ENCODE measurements around the gene RBMS1. TPM values are rescaled to one million over a fixed set of nuclear protein-coding genes. Genes with fewer than 3 reads are reported as not detected.

RBMS1 gene
- total RNA-seq, 2 donors from 2014 or later = 6.3 to 21.1 TPM

DNA sequence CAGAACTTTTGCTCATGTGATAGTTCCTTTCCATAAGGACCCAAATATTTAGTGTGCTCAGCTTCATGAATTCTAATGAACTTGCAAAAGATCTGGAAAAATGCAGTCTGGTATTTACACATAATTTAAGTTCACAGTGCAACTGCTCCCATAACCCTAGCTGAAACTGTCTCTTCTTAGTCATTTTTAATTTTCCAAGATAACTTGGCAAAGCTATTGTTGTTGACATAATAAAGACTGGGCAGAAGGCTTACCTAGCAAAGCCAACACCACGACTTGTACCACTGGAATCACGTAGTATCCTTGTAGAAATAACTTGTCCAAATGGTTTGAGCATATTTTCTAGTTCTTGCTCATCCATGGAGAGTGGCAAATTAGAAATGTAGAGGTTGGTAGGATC lies 190.5 kb downstream of the RBMS1 start:
- no peaks in the 10 kb centered on the region for H3K27me3 ChIP-seq
- H3K4me1 ChIP-seq = no peaks in the 10 kb centered on the region
- DNase-seq = no peak
- no peak overlapping the region for H3K4me3 ChIP-seq
- TF ChIP-seq, protein P1, sequence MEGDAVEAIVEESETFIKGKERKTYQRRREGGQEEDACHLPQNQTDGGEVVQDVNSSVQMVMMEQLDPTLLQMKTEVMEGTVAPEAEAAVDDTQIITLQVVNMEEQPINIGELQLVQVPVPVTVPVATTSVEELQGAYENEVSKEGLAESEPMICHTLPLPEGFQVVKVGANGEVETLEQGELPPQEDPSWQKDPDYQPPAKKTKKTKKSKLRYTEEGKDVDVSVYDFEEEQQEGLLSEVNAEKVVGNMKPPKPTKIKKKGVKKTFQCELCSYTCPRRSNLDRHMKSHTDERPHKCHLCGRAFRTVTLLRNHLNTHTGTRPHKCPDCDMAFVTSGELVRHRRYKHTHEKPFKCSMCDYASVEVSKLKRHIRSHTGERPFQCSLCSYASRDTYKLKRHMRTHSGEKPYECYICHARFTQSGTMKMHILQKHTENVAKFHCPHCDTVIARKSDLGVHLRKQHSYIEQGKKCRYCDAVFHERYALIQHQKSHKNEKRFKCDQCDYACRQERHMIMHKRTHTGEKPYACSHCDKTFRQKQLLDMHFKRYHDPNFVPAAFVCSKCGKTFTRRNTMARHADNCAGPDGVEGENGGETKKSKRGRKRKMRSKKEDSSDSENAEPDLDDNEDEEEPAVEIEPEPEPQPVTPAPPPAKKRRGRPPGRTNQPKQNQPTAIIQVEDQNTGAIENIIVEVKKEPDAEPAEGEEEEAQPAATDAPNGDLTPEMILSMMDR (IDR thresholded peaks at IDR 0.05) = no peak
- H3K9me3 ChIP-seq = no peaks in the 10 kb centered on the region
- no peak overlapping the region for H3K9ac ChIP-seq (ENCODE audit: low read depth in 2 of 2, low read length in 2 of 2)
- no peak overlapping the region for H3K27ac ChIP-seq
- intact Hi-C loops (cut with DNase I) = no loop called here
- no peaks in the 10 kb centered on the region for H3K36me3 ChIP-seq

DNA sequence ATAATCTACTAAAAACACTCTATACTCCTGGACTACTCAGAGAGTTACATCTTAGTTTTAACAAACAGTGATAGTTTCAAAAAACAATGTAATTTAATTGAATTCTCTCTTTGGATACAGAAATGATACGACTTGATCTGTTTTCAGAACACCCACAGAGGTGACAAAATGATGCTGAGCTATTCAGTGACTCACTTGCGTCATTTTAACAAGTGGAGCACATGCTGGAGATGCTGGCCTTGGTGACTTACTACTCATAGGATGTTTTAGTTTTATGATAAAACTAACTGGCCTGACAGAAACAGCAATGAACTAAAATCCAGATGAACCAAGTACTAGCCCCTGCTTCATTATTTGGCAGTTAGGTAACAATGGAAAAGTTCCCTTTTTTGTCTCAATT lies 192.2 kb downstream of the RBMS1 start:
- Histone ChIP-seq H3K4me3 (no peak overlapping the region), H3K9ac (ENCODE audit: low read depth in 2 of 2, low read length in 2 of 2) (no peak overlapping the region), H3K27ac (no peak overlapping the region), H3K36me3 (no peaks in the 10 kb centered on the region), H3K4me1 (no peaks in the 10 kb centered on the region), H3K27me3 (no peaks in the 10 kb centered on the region), H3K9me3 (no peaks in the 10 kb centered on the region)
- intact Hi-C loops (cut with DNase I) = no loop called here
- TF ChIP-seq, protein P1 (IDR thresholded peaks at IDR 0.05) = no peak
- DNase-seq = no peak

DNA sequence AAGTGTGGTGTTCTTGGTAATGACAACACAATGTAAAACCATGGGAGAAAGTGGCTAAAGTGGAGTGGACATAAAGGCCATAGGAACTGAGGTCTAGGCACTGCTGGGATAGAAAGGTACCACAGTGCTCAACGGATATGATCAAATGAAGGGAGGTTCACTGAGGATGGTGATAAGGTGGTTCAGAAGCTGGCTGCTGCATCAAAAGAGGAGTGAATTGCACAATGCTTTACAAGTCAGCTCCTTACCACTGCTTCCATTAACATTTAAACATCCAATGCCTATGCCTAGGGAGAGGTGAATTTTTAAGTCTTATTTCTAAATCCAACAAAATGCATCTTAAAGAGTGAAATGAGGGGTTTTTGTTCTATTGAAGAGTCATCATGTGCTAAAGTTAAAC lies 193.4 kb downstream of the RBMS1 start:
- no peak overlapping the region for H3K27ac ChIP-seq
- no peak for DNase-seq
- TF ChIP-seq, protein P1 (IDR thresholded peaks at IDR 0.05) = no peak
- no peak overlapping the region for H3K9ac ChIP-seq (ENCODE audit: low read depth in 2 of 2, low read length in 2 of 2)
- H3K4me1 ChIP-seq = peaks cover 5% of the 10 kb centered on the region
- no peaks in the 10 kb centered on the region for H3K36me3 ChIP-seq
- H3K4me3 ChIP-seq = no peak overlapping the region
- no peaks in the 10 kb centered on the region for H3K9me3 ChIP-seq
- intact Hi-C loops (cut with DNase I) = no loop called here
- no peaks in the 10 kb centered on the region for H3K27me3 ChIP-seq

DNA sequence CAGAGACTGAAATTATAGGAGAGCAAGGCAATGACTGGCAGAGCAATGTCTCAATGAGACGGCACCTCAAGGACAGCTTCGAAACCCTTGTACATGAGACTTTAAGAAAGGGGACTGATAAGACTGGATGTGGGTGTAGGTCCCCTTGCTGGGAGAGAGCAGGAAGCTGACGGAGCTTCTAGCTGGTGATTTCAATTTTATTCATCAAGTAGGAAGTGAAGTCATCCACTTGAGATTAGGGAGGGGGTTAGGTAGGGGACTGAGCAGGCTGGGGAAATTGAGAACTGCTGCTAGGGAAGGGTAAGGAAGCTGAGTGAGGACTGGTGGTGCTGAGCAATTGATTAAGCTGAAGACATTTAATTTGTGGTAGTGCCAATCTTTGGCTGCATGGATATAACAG lies 194.1 kb downstream of the RBMS1 start:
- no peak overlapping the region for H3K27ac ChIP-seq
- DNase-seq = no peak
- no peaks in the 10 kb centered on the region for H3K27me3 ChIP-seq
- no peak overlapping the region for H3K4me3 ChIP-seq
- intact Hi-C loops (cut with DNase I) = no loop called here
- no peaks in the 10 kb centered on the region for H3K36me3 ChIP-seq
- H3K9ac ChIP-seq (ENCODE audit: low read depth in 2 of 2, low read length in 2 of 2) = no peak overlapping the region
- peaks cover 5% of the 10 kb centered on the region for H3K4me1 ChIP-seq
- TF ChIP-seq, protein P1 (IDR thresholded peaks at IDR 0.05) = no peak
- H3K9me3 ChIP-seq = no peaks in the 10 kb centered on the region

DNA sequence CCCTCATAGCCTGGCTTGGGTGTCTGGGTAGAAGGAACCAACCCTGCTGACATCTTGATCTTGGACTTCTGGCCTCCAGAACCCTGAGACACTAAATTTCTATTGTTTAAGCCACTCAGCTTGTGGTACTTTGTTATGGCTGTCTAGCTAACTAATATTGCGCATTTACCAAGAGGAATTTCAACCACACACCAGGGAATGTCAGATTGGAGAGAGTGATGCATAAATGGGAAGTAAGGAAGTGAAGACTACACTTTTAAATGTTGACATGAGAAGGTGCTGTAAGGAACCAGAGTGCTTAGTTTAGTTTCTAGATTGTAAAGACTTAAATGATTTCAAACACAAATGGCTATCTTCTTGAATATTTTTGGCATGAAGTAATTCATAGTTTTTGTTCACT lies 194.6 kb downstream of the RBMS1 start:
- Histone ChIP-seq H3K4me3 (no peak overlapping the region), H3K4me1 (peaks cover 5% of the 10 kb centered on the region), H3K36me3 (no peaks in the 10 kb centered on the region), H3K27ac (no peak overlapping the region), H3K27me3 (no peaks in the 10 kb centered on the region), H3K9ac (ENCODE audit: low read depth in 2 of 2, low read length in 2 of 2) (no peak overlapping the region), H3K9me3 (no peaks in the 10 kb centered on the region)
- DNase-seq = no peak
- TF ChIP-seq, protein P1 (IDR thresholded peaks at IDR 0.05) = no peak
- intact Hi-C loops (cut with DNase I) = no loop called here
